Measurements from ENCODE around the gene MACROH2A2.
"Not testable (repeated sequence)": the region's sequence is repeated elsewhere in the genome, so short reads cannot be mapped to it uniquely, and the experiment has no call there.

The MACROH2A2 gene

DNA sequence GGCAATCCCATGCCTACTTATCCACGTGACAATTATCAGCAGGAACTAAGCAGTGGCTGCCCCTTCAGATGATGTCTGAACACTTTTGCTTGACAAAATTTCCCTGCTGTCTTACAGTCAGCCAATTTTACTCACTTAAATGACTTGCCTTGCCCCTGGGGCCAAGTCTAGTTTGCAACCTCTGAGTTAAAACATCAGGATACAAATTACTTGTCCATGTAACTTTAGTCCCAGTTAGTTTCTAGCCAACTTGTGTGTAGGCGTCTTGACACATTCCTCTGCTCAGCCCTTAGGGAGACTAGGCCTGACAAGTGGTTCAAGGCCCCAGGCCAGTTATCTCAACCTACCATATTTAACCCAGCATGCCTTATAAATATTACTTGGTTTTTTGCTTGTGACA, 105.5 kb downstream of the MACROH2A2 start:
- no peak for DNase-seq (ENCODE audit: low read depth in 2 of 2)

DNA sequence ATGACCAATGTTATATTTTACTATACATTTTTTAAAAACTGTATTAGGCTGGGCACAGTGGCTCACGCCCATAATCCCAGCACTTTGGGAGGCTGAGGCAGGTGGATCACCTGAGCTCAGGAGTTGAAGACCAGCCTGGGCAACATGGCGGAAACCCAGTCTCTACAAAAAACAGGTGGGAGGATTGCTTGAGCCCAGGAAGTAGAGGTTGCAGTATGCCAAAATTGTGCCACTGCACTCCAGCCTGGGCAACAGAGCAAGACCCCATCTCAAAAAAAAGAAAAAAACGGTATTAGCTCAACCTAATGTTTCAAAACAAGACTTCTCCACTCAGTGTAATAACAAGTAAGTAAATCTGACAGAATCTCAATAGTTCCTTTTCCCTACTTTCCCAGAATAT, 106.7 kb downstream of the MACROH2A2 start:
- DNase-seq (ENCODE audit: low read depth in 2 of 2), result not testable (repeated sequence)

DNA sequence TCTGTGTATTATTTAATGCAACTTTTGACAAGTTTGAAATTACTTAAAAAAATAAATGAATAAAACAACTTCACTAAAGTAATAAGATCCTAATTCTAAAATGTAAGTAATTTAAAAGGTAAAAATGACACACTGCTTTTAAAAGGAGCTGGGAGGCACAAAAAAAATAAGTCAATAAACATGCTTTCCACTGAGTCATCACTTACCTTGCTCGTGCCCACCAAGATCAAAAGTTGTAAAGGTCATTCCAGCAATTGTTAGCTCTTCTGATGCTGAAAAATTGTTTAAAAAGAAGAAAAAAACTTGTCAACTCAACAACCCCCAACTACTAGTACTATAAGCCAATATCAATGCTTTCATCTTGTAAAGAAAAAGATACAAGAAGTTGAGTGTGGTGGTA, 108.2 kb downstream of the MACROH2A2 start:
- DNase-seq (ENCODE audit: low read depth in 2 of 2), result no peak
